Choroid plexus epithelial cell (primary cell): ENCODE results near the gene GTF2F2.
A peak's percentile ranks its signal among the peaks of the same experiment; 100 is the strongest.

ENCODE experiments used
- DNase-seq: peaks from one replicate; pipeline ENCODE4 v3.0.0-alpha.2; 2010; ENCODE audit warnings: low read depth
- H3K4me3 ChIP-seq: 2 replicates; pipeline ENCODE4 v1.5.1; 2011; ENCODE audit warnings: low read depth, mild to moderate bottlenecking, control low read depth, low read length, moderate library complexity
- TF ChIP-seq, protein P1 (sequence below): conservative IDR thresholded peaks from 2 replicates; pipeline ENCODE4 v1.5.1; 2011; ENCODE audit warnings: low read depth, mild to moderate bottlenecking, control low read depth, inconsistent platforms, low read length, moderate library complexity

Gene GTF2F2

DNA sequence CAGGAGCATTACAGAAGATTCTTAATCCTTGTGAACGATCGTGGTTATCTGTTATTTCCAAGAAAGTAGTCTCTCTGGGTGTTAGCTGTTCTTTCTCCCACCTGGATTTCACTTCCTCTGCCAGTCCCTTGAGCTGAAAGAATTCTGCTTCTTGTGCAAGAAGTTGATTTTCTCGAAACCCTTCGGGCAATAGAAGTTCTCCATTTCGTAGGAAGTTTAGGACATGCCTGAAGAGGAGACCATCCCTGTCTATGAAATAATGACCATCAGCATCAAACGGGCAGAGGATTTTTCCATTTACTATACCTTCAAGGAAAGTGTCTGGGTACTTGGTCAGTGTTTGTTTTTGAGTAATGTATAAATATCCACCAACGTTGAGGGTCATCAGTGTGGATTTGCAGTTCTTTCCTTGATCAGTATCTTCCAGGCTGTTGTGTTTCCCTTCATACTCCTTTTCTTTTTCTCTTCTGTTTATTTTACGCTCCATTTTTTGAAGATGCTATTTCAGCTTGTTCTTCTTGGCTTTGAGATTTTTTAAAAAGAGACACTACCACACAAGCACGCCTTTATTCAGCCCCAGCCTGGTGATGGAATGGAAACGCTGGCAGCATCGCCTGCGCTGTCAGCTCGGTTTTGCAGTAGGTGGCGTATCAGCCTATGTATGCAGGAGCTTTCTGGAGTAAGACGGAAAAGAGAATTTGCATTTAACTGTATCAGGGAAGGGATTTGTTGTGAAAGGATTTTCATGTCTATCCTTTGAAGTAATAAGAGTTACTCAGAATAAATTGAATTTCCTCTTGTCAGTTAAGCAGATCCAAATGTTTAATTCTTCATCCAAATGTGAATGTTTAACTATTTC is 74.0 kb downstream of the GTF2F2 start:
- H3K4me3 ChIP-seq, result no peak overlapping the region
- TF ChIP-seq, protein P1, sequence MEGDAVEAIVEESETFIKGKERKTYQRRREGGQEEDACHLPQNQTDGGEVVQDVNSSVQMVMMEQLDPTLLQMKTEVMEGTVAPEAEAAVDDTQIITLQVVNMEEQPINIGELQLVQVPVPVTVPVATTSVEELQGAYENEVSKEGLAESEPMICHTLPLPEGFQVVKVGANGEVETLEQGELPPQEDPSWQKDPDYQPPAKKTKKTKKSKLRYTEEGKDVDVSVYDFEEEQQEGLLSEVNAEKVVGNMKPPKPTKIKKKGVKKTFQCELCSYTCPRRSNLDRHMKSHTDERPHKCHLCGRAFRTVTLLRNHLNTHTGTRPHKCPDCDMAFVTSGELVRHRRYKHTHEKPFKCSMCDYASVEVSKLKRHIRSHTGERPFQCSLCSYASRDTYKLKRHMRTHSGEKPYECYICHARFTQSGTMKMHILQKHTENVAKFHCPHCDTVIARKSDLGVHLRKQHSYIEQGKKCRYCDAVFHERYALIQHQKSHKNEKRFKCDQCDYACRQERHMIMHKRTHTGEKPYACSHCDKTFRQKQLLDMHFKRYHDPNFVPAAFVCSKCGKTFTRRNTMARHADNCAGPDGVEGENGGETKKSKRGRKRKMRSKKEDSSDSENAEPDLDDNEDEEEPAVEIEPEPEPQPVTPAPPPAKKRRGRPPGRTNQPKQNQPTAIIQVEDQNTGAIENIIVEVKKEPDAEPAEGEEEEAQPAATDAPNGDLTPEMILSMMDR, result peak; percentile 80
- peak; percentile 80 for DNase-seq

DNA sequence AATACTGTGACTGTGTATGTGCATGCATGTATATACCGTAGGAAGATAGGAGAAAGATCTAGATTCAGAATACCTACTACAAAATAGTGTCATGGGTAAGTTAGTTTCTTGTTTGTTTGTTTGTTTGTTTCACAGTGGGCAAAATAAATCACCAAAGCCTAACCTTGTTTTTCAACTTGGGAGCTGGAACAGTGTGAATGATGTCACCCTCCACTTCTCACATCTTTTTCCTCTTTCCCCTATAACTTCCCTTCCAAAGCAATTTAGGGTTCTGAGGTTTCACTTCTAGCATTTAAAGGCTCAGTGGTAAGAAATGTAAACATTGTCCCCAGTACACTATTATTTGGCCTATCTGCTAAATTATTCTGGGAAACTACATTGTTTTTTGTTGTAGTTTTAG is 75.1 kb downstream of the GTF2F2 start:
- TF ChIP-seq, protein P1, result no peak
- no peak for DNase-seq
- H3K4me3 ChIP-seq, result no peak overlapping the region

DNA sequence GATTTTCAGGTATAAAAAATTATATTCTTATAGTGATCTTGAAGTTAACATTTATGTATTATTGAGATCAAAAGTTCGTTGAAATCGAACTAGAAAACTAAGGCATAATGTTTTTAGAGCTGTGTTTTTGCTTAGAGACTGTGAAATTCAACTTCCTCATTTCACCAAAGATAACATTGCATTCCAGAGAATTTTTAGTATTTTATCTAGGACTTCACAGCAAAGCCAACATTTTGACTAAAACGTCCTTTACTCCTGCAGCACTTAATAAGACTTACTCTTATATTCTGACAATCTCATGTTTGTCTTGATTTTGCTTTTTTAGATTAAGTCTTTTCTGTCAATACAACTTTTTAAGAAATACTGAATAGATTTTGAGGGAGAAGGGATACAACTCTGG is 75.8 kb downstream of the GTF2F2 start:
- H3K4me3 ChIP-seq, result no peak overlapping the region
- TF ChIP-seq, protein P1, result no peak
- DNase-seq, result peak; percentile 48

DNA sequence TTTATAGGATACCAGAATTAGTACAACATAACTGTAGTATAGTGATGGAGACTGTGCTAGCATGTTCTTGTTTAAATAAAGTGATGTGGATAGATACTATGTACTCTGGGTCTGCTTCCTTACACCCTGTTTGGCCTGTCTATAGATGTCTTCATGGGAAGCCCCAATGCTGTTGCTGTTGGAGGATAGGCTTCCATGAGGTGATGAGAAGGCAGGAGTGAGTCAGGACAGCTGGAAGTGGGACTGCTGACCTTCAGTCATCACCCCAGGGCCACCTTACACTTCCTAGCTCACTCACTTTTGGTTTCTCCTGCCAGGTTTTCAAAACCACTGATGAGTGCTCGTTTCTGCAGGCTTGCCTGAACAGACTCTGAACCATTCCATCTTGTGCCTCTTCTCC is 76.3 kb downstream of the GTF2F2 start:
- TF ChIP-seq, protein P1, result no peak
- no peak overlapping the region for H3K4me3 ChIP-seq
- peak; percentile 75 for DNase-seq

DNA sequence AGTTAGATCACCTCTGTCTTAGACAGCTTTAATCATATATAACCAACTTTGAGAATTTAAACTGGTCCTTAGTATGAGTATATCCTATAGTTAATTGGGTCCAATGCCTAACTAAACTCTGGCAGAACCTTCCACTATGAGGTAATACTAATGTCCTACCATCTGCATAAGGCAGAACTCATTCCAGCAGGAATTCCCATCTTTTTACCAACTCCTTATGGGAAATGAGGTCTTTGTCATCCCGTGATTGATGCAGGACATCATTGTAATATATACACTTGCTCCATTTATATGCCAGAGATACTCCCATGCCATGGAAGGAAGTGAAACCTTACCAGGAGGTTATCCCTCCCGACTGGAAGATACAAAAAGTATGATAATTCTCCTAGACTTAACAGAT is 77.7 kb downstream of the GTF2F2 start:
- TF ChIP-seq, protein P1, result no peak
- DNase-seq, result no peak
- no peak overlapping the region for H3K4me3 ChIP-seq

DNA sequence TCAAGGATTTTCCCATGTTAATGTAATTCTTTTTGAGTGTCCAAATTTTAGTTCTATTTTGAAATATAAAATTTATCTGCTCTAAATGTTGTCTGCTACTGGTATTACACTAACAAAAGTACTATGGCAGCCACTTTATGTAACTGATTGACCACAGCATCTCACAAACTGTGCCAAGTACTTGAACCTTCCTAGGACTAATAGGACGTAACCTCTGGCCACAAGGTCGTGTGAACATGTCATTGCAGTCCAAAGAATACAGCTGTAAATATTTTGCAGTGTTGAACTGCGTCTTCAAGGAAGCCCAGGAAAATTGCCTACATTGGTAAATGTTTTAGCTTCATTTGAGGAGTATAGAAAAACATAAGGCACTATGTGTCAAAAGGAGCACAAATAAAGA is 78.6 kb downstream of the GTF2F2 start:
- H3K4me3 ChIP-seq, result no peak overlapping the region
- DNase-seq, result peak; percentile 54
- TF ChIP-seq, protein P1, result no peak

DNA sequence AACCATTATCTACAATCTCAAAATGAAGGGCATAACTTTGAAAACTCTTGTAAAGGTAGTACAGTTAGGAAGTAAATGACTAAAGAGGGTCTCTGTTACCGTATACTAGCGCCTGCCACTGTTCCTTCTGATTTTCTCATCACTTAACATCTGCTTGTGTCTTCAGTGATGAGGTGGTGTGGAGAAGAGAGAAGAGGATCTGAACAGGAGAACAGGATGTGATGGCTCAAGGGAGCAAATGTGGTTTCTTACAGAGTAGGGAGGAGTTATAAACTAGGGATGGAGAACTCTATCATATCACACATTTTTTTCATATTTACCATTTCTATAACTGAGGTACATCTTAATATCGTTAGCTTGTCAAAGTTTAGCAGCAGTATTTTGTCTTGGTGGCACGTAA is 79.4 kb downstream of the GTF2F2 start:
- H3K4me3 ChIP-seq, result no peak overlapping the region
- DNase-seq, result no peak
- TF ChIP-seq, protein P1, result no peak
